GM12891 (cell line): ENCODE data around the gene NIPSNAP3A. TPM values are rescaled to one million over a fixed set of nuclear protein-coding genes. Genes with fewer than 3 reads are reported as not detected.
A peak's percentile ranks its signal among the peaks of the same experiment; 100 is the strongest.
"Not testable (repeated sequence)": the region's sequence is repeated elsewhere in the genome, so short reads cannot be mapped to it uniquely, and the experiment has no call there.

ENCODE experiments used
- DNase-seq: peaks from one replicate; pipeline ENCODE4 v3.0.0; 2011; ENCODE audit warnings: low spot score; ENCODE audit not compliant: insufficient read length
- FAIRE-seq: peaks from 2 replicates; lab custom pipeline; 2011; peaks lifted over from hg19 to GRCh38; lab: Jason Lieb, UNC
- PAX5 ChIP-seq: IDR thresholded peaks from 2 replicates; pipeline ENCODE4 v1.6.1; 2011; ENCODE audit warnings: low read length, moderate library complexity, mild to moderate bottlenecking; ENCODE audit not compliant: insufficient read depth, severe bottlenecking
- POLR2A ChIP-seq: IDR thresholded peaks from 2 replicates; pipeline ENCODE4 v1.6.1; 2011; ENCODE audit warnings: low read depth, low read length, control low read depth
- POLR2AphosphoS5 ChIP-seq: IDR thresholded peaks from 2 replicates; pipeline ENCODE4 v1.6.1; 2011; ENCODE audit warnings: low read depth, low read length, control low read depth
- POU2F2 ChIP-seq: IDR thresholded peaks from 2 replicates; pipeline ENCODE4 v1.6.1; 2011; ENCODE audit warnings: low read depth, mild to moderate bottlenecking, control low read depth, low read length, moderate library complexity
- SPI1 ChIP-seq: IDR thresholded peaks from 2 replicates; pipeline ENCODE4 v1.6.1; 2011; ENCODE audit warnings: low read depth, low read length, control low read depth
- TAF1 ChIP-seq: IDR thresholded peaks from 2 replicates; pipeline ENCODE4 v1.6.1; 2011; ENCODE audit warnings: low read depth, low read length, control low read depth
- polyA plus RNA-seq: library from polyadenylated mRNA; unstranded; fragments of >200 nt; gene quantifications from one replicate; pipeline ENCODE4 v1.2.1, GENCODE V29; 2012; ENCODE audit warnings: low read depth, missing spikeins, inconsistent platforms; ENCODE audit not compliant: missing spikeins

Gene NIPSNAP3A
- 14.6 TPM for polyA plus RNA-seq

GRCh38 chr9:104747565-104748358, at the start of gene NIPSNAP3A:
Gene NIPSNAP3A, plus strand, starts transcription at chr9:104747683. Its CDS starts 110 bp downstream, at chr9:104747793.
- peak; percentile 67 for DNase-seq
- TF ChIP-seq POU2F2 = no peak
- peak; percentile 37; the same call in 1 of the 2 replicates for TF ChIP-seq TAF1
- peak; percentile 43; the same call in 1 of the 2 replicates for TF ChIP-seq POLR2A
- peak; percentile 86 for TF ChIP-seq PAX5
- TF ChIP-seq POLR2AphosphoS5 = peak; percentile 75; the same call in 1 of the 2 replicates
- TF ChIP-seq SPI1 = no peak
- peak; percentile 83 for FAIRE-seq

DNA sequence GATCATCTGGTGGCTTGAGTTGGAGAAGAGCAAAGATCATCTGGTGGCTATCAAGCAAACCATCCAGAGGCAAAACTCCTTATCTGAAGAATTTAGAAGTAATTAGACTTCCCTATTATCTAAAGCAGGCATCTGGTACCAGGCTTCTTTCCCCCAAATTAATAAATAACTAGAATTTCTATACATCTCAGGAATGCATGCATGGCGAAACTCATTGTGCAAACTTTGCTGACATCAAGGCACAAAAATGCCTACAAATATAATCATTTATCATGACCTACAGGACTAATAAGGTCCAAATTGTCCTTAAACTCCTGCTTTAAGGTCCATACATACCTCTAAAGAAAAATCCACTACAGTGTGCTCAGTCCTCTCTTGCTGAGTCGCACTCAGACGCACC, 47.2 kb upstream of the NIPSNAP3A start:
- DNase-seq (no peak), FAIRE-seq (no peak)
- TF ChIP-seq POLR2A (no peak), PAX5 (no peak), POU2F2 (no peak), SPI1 (no peak), TAF1 (no peak), POLR2AphosphoS5 (no peak)

DNA sequence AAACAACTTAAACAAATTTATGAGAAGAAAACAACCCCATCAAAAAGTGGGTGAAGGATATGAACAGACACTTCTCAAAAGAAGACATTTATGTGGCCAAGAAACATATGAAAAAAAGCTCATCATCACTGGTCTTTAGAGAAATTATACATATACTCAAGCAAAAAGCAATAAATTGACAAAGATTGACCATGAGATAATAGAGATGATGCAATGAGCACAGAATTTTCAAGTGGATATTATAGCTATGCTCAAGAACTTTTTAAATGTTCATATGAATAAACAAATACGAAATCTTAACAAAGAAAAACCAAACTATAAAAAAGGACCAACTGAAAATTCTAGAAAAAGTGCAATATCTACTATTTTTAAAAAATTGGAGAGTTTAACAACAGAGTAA, 38.7 kb upstream of the NIPSNAP3A start:
- not testable (repeated sequence) for FAIRE-seq, DNase-seq

GRCh38 chr9:104711604-104712003, 35.9 kb upstream of the NIPSNAP3A start:
- FAIRE-seq = no peak

DNA sequence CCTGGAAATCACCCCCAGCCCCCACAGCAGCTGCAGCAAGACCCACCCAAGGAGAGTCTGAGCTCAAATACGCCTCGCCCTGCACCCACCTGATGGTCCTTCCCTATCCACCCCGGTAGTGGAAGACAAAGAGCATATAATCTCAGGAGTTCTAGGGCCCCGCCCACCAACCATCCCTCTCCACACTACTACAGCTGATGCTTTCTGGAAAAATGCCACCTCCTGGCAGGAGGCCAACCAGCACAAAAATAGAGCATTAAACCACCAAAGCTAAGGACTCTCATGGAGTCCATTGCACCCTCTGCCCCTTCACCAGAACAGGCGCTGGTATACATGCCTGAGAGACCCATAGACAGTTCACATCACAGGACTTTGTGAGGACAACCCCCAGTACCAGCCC, 22.5 kb upstream of the NIPSNAP3A start:
- DNase-seq (no peak), FAIRE-seq (no peak)
- TF ChIP-seq POU2F2 = no peak
- TF ChIP-seq POLR2AphosphoS5 = no peak
- TF ChIP-seq POLR2A = no peak
- no peak for TF ChIP-seq SPI1
- no peak for TF ChIP-seq PAX5
- TF ChIP-seq TAF1 = no peak

More at GRCh38 chr9:104711604-104712003, 35.9 kb upstream of the NIPSNAP3A start:
- TF ChIP-seq PAX5 (no peak), POLR2A (no peak), TAF1 (no peak), SPI1 (no peak), POU2F2 (no peak), POLR2AphosphoS5 (no peak)
- no peak for DNase-seq

- DNase-seq (no peak), FAIRE-seq (no peak)
- TF ChIP-seq TAF1 (no peak), PAX5 (no peak), SPI1 (no peak), POU2F2 (no peak), POLR2AphosphoS5 (no peak), POLR2A (no peak)
Observed at GRCh38 chr9:104738452-104738851, 9.0 kb upstream of the NIPSNAP3A start.

GRCh38 chr9:104740621-104741020, 6.9 kb upstream of the NIPSNAP3A start:
- DNase-seq (no peak), FAIRE-seq (no peak)
- no peak for TF ChIP-seq PAX5
- TF ChIP-seq SPI1 = no peak
- no peak for TF ChIP-seq POLR2A
- no peak for TF ChIP-seq POLR2AphosphoS5
- no peak for TF ChIP-seq POU2F2
- no peak for TF ChIP-seq TAF1

GRCh38 chr9:104743376-104743985, 4.0 kb upstream of the NIPSNAP3A start:
- TF ChIP-seq POU2F2 (no peak), POLR2A (no peak), TAF1 (no peak), PAX5 (no peak), SPI1 (no peak), POLR2AphosphoS5 (no peak)
- FAIRE-seq = peak; percentile 85
- DNase-seq = no peak

DNA sequence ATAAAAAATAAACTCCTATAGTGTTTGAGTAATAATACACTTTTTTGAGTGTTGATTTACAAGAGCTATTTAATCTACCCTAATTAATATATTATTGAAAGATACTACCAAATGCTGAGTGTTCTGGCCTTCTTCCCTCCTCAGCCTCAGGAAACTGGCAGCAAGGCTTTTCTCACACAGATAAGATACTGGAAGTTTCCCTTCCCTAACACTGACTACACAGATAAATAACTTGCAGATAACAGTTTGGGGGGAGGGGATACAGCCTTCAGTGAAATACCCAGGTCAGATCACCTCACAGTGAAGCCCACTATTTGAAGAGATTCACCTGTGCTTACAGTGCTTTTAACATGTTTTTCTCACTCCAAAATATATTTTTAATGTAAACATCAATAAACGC, 1.6 kb upstream of the NIPSNAP3A start:
- DNase-seq (no peak), FAIRE-seq (no peak)
- no peak for TF ChIP-seq TAF1
- TF ChIP-seq SPI1 = no peak
- no peak for TF ChIP-seq POU2F2
- TF ChIP-seq POLR2A = no peak
- TF ChIP-seq POLR2AphosphoS5 = no peak
- TF ChIP-seq PAX5 = no peak
